GM23248 (cell line): Measurements from ENCODE around the gene BEND3. TPM values are rescaled to one million over a fixed set of nuclear protein-coding genes. Genes with fewer than 3 reads are reported as not detected.

Experiments
- DNase-seq: peaks from one replicate; pipeline ENCODE4 v3.0.0-alpha.2; 2015
- H2AFZ ChIP-seq: fragments of 200-600 bp; sonication (generic); 2 replicates; pipeline ENCODE4 v1.6.1; 2016; ENCODE audit warnings: antibody characterized with exemption
- H3F3A ChIP-seq: fragments of 200-600 bp; sonication (generic); 2 replicates; pipeline ENCODE4 v1.6.1; 2016; ENCODE audit warnings: mild to moderate bottlenecking, antibody characterized with exemption, mixed run types; ENCODE audit not compliant: insufficient read depth
- H3K27ac ChIP-seq: fragments of 200-600 bp; sonication (generic); 2 replicates; pipeline ENCODE4 v1.5.1; 2016; ENCODE audit warnings: mild to moderate bottlenecking
- H3K27me3 ChIP-seq: fragments of 200-600 bp; sonication (generic); replicated peaks from 2 replicates; pipeline ENCODE4 v1.6.1; 2016; ENCODE audit warnings: mild to moderate bottlenecking; ENCODE audit not compliant: insufficient read depth
- H3K36me3 ChIP-seq: fragments of 200-600 bp; sonication (generic); 2 replicates; pipeline ENCODE4 v1.6.1; 2016; ENCODE audit warnings: low read depth, mild to moderate bottlenecking
- H3K4me1 ChIP-seq: fragments of 200-600 bp; sonication (generic); 2 replicates; pipeline ENCODE4 v1.6.1; 2016; ENCODE audit warnings: mild to moderate bottlenecking; ENCODE audit not compliant: insufficient read depth
- H3K4me2 ChIP-seq: fragments of 200-600 bp; sonication (generic); one replicate; pipeline ENCODE4 v1.6.1; 2016; ENCODE audit warnings: mild to moderate bottlenecking; ENCODE audit not compliant: unreplicated experiment
- H3K4me3 ChIP-seq: fragments of 200-600 bp; sonication (generic); 2 replicates; pipeline ENCODE4 v1.5.1; 2016; ENCODE audit warnings: mild to moderate bottlenecking
- H3K79me2 ChIP-seq: fragments of 200-600 bp; sonication (generic); 2 replicates; pipeline ENCODE4 v1.6.1; 2016; ENCODE audit warnings: mild to moderate bottlenecking; ENCODE audit not compliant: insufficient read depth
- H3K9ac ChIP-seq: fragments of 200-600 bp; sonication (generic); 2 replicates; pipeline ENCODE4 v1.6.1; 2016; ENCODE audit warnings: mild to moderate bottlenecking
- H3K9me2 ChIP-seq: fragments of 200-600 bp; sonication (generic); 2 replicates; pipeline ENCODE4 v1.6.1; 2016; ENCODE audit warnings: mixed run types, mild to moderate bottlenecking, moderate library complexity; ENCODE audit not compliant: insufficient read depth
- H3K9me3 ChIP-seq: fragments of 200-600 bp; sonication (generic); one replicate; pipeline ENCODE4 v1.6.1; 2017; ENCODE audit warnings: low read depth
- H4K20me1 ChIP-seq: fragments of 200-600 bp; sonication (generic); 2 replicates; pipeline ENCODE4 v1.6.0; 2016; ENCODE audit not compliant: insufficient read depth
- EZH2 ChIP-seq: fragments of 200-600 bp; sonication (generic); IDR thresholded peaks from 2 replicates; pipeline ENCODE4 v1.6.1; 2018; ENCODE audit warnings: antibody characterized with exemption, mild to moderate bottlenecking; ENCODE audit not compliant: insufficient read depth, poor library complexity, severe bottlenecking
- EZH2phosphoT487 ChIP-seq: fragments of 200-600 bp; sonication (generic); IDR thresholded peaks from 2 replicates; pipeline ENCODE4 v1.6.1; 2018; ENCODE audit warnings: antibody characterized with exemption, moderate library complexity, mild to moderate bottlenecking, low read depth; ENCODE audit not compliant: insufficient read depth
- WGBS, 2 experiments: methylation state at CpG; one replicate each; pipeline ENCODE4 v1.1.6; 2015 to 2017; ENCODE audit warnings: low lambda C conversion rate in 2 of 2, low coverage in 1 of 2; ENCODE audit errors: missing lambda C conversion rate in 2 of 2; 5-methylcytosine and 5-hydroxymethylcytosine counted together
- in situ Hi-C: fragments of 300-500 bp; cut with MboI; formaldehyde crosslinking; loops from 2 replicates; pipeline ENCODE4 v1.15.0; 2020
- polyA plus RNA-seq: library from polyadenylated mRNA; unstranded; fragments of >200 nt; fragmentation: Nextera tagmentation; extraction: Ambion mirVana; gene quantifications from 2 replicates; pipeline ENCODE4 v1.2.1, GENCODE V29; 2016
- total RNA-seq: library from RNA; depleted of rRNA; stranded (reverse); fragments of >200 nt; shearing (Covaris generic); gene quantifications from 2 replicates; pipeline ENCODE4 v1.2.3, GENCODE V29; 2014

BEND3 gene
- total and polyA plus RNA-seq, 2 experiments from 2014 or later, result 1.4 to 1.8 TPM

GRCh38 chr6:107070686-107071085 lies 44.6 kb downstream of the BEND3 start:
- Histone ChIP-seq H3K27me3 (no peaks in the 10 kb centered on the region), H4K20me1 (no peaks in the 10 kb centered on the region), H3K4me2 (no peak overlapping the region), H3K4me1 (no peaks in the 10 kb centered on the region), H2AFZ (no peak overlapping the region), H3K36me3 (no peaks in the 10 kb centered on the region), H3K9me2 (no peaks in the 10 kb centered on the region), H3K4me3 (no peak overlapping the region), H3K9me3 (no peaks in the 10 kb centered on the region), H3F3A (0 out of 2 replicates have a peak, but pooled peaks cover 4% of the 10 kb centered on the region), H3K79me2 (no peaks in the 10 kb centered on the region), H3K9ac (no peak overlapping the region), H3K27ac (no peak overlapping the region)
- no peak for DNase-seq
- 90 to 95% methylated on average over 12 of the region's 12 CpGs for WGBS, 2 experiments
- TF ChIP-seq EZH2 (no peak), EZH2phosphoT487 (no peak)
- in situ Hi-C loops, result no loop called here

DNA sequence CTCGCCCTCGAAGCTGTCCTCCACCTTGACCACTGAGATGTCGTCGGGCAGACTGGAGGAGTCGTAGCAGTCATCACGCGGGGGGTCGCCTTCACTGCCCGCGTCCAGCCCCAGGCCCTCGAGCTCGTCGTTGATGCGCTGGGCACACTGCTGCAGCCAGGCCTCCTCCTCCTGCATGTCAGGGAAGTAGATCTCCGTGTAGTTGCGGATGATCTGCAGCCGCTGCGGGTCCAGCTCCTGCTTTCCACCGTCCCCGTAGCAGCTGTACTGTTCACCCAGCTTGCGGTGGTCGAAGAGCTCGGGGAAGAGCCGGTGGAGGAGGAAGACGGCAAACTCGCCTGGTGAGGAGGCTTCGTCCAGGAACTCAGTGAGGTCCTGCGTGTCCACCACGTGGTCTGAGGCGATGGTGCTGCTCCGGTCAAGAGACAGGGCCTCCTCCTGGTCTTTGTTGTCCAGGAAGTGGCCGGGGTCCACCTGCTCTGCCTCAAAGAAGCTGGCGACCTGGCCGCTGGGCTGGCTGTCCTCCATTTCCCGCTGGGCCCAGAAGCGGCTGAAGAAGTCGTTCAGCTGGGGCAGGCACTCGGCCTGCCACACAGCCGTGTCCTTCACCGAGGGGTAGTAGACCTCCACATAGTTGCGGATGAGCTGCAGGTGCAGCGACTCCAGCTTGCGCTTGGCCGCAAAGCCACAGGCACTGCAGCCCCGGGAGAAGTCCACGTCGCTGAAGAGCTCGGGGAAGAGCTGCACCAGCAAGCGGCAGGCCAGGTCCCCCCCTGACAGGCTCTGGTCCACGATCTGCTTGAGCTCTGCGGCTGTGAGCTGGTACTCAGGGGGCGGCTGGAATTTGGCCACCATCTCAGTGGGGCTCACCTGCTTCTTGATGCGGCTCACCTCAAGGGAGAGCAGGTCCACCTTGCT lies 45.4 kb downstream of the BEND3 start:
- Histone ChIP-seq H3K9me2 (no peaks in the 10 kb centered on the region), H3F3A (no peaks in the 10 kb centered on the region), H2AFZ (no peak overlapping the region), H3K4me2 (no peak overlapping the region), H3K9ac (no peak overlapping the region), H3K79me2 (no peaks in the 10 kb centered on the region), H3K36me3 (no peaks in the 10 kb centered on the region), H4K20me1 (no peaks in the 10 kb centered on the region), H3K4me3 (no peak overlapping the region), H3K9me3 (no peaks in the 10 kb centered on the region), H3K27me3 (no peaks in the 10 kb centered on the region), H3K27ac (no peak overlapping the region), H3K4me1 (peaks cover 4% of the 10 kb centered on the region)
- 98% methylated on average over 49 to 53 of the region's 53 CpGs for WGBS, 2 experiments
- DNase-seq, result no peak
- in situ Hi-C loops, result no loop called here
- TF ChIP-seq EZH2 (no peak), EZH2phosphoT487 (no peak)

GRCh38 chr6:107068691-107069630 lies 46.4 kb downstream of the BEND3 start:
- no peaks in the 10 kb centered on the region for H4K20me1 ChIP-seq
- H3K27ac ChIP-seq, result no peak overlapping the region
- no peak overlapping the region for H2AFZ ChIP-seq
- H3K9ac ChIP-seq, result no peak overlapping the region
- DNase-seq, result no peak
- no peaks in the 10 kb centered on the region for H3K9me2 ChIP-seq
- H3K4me3 ChIP-seq, result no peak overlapping the region
- no peaks in the 10 kb centered on the region for H3K79me2 ChIP-seq
- no peaks in the 10 kb centered on the region for H3K9me3 ChIP-seq
- H3K36me3 ChIP-seq, result no peaks in the 10 kb centered on the region
- no peaks in the 10 kb centered on the region for H3F3A ChIP-seq
- H3K4me1 ChIP-seq, result peaks cover 11% of the 10 kb centered on the region
- no peaks in the 10 kb centered on the region for H3K27me3 ChIP-seq
- in situ Hi-C loops, result no loop called here
- 97 to 98% methylated on average over 62 to 69 of the region's 69 CpGs for WGBS, 2 experiments
- TF ChIP-seq EZH2 (no peak), EZH2phosphoT487 (no peak)
- H3K4me2 ChIP-seq, result no peak overlapping the region
